ENCODE data around the gene ZFP92. TPM values are rescaled to one million over a fixed set of nuclear protein-coding genes. Genes with fewer than 3 reads are reported as not detected.
"Not testable (repeated sequence)": the region's sequence is repeated elsewhere in the genome, so short reads cannot be mapped to it uniquely, and the experiment has no call there.

The ZFP92 gene
- total and polyA plus RNA-seq, 4 experiments from 2014 or later, result 0.03 to 0.55 (median 0.31) TPM

- Mint-ChIP-seq H3K9me3 (no peaks in the 10 kb centered on the region), H3K4me1 (no peaks in the 10 kb centered on the region), H3K27ac (no peak overlapping the region), H3K36me3 (no peaks in the 10 kb centered on the region), H3K27me3 (peaks cover 0 to 2% of the 10 kb centered on the region in 2 donors), H3K4me3 (no peak overlapping the region)
- no peak for DNase-seq
- CTCF ChIA-PET (ENCODE audit: partially characterized antibody), result interaction anchor here (1.3 kb wide), 1 partner anchor 349 kb away, joined by 4 read pairs; no protein-coding TSS in a partner anchor
- Histone ChIP-seq H3K4me3 (ENCODE audit: low read length in 2 of 2) (no peak overlapping the region), H3K9me3 (ENCODE audit: control insufficient read depth in 1 of 2, low read length in 2 of 2) (no peaks in the 10 kb centered on the region), H3K27me3 (ENCODE audit: insufficient read depth, low read length) (no peaks in the 10 kb centered on the region), H3K36me3 (ENCODE audit: insufficient read depth, low read length) (no peaks in the 10 kb centered on the region), H3K27ac (ENCODE audit: low read depth, low read length) (no peak overlapping the region), H3K4me1 (ENCODE audit: insufficient read depth, low read length) (no peaks in the 10 kb centered on the region)
- intact Hi-C loops (cut with micrococcal nuclease), result no loop called here
- POLR2A ChIA-PET (ENCODE audit: partially characterized antibody), result no interaction called here
Observed at GRCh38 chrX:153380691-153381090, 30.6 kb upstream of the ZFP92 start.

GRCh38 chrX:153381684-153382532 is 29.4 kb upstream of the ZFP92 start:
- peak in 3 of 5 donors; percentile 16 to 28 (median 19) for DNase-seq
- POLR2A ChIA-PET (ENCODE audit: partially characterized antibody), result no interaction called here
- intact Hi-C loops (cut with micrococcal nuclease), result no loop called here

GRCh38 chrX:153382563-153383482 is 28.4 kb upstream of the ZFP92 start:
- Mint-ChIP-seq H3K4me1 (peaks cover 0 to 2% (median 0%) of the 10 kb centered on the region in 4 donors), H3K4me3 (no peak overlapping the region), H3K9me3 (no peaks in the 10 kb centered on the region), H3K27me3 (no peaks in the 10 kb centered on the region), H3K36me3 (no peaks in the 10 kb centered on the region), H3K27ac (no peak overlapping the region)
- Histone ChIP-seq H3K27me3 (ENCODE audit: insufficient read depth, low read length) (no peaks in the 10 kb centered on the region), H3K27ac (ENCODE audit: low read depth, low read length) (no peak overlapping the region), H3K4me1 (ENCODE audit: insufficient read depth, low read length) (no peaks in the 10 kb centered on the region), H3K9me3 (ENCODE audit: control insufficient read depth in 1 of 2, low read length in 2 of 2) (no peaks in the 10 kb centered on the region), H3K36me3 (ENCODE audit: insufficient read depth, low read length) (no peaks in the 10 kb centered on the region), H3K4me3 (ENCODE audit: low read length in 2 of 2) (no peak overlapping the region)
- intact Hi-C loops (cut with micrococcal nuclease), result no loop called here
- DNase-seq, result no peak
- ChIA-PET POLR2A (ENCODE audit: partially characterized antibody) (no interaction called here), CTCF (ENCODE audit: partially characterized antibody) (no interaction called here)

More at GRCh38 chrX:153381684-153382532, 29.4 kb upstream of the ZFP92 start:
- no peaks in the 10 kb centered on the region for H3K36me3 Mint-ChIP-seq
- H3K4me3 ChIP-seq (ENCODE audit: low read length in 2 of 2), result no peak overlapping the region
- H3K4me1 ChIP-seq (ENCODE audit: insufficient read depth, low read length), result no peaks in the 10 kb centered on the region
- H3K27me3 Mint-ChIP-seq, result no peaks in the 10 kb centered on the region
- H3K9me3 Mint-ChIP-seq, result no peaks in the 10 kb centered on the region
- no peak overlapping the region for H3K4me3 Mint-ChIP-seq
- CTCF ChIA-PET (ENCODE audit: partially characterized antibody), result no interaction called here
- H3K36me3 ChIP-seq (ENCODE audit: insufficient read depth, low read length), result no peaks in the 10 kb centered on the region
- H3K27ac ChIP-seq (ENCODE audit: low read depth, low read length), result no peak overlapping the region
- H3K4me1 Mint-ChIP-seq, result peaks cover 0 to 2% (median 0%) of the 10 kb centered on the region in 4 donors
- H3K27me3 ChIP-seq (ENCODE audit: insufficient read depth, low read length), result no peaks in the 10 kb centered on the region
- no peak overlapping the region for H3K27ac Mint-ChIP-seq
- no peaks in the 10 kb centered on the region for H3K9me3 ChIP-seq (ENCODE audit: control insufficient read depth in 1 of 2, low read length in 2 of 2)

GRCh38 chrX:153384390-153384789 is 26.9 kb upstream of the ZFP92 start:
- no peak overlapping the region for H3K4me3 Mint-ChIP-seq
- no peaks in the 10 kb centered on the region for H3K27me3 Mint-ChIP-seq
- ChIA-PET CTCF (ENCODE audit: partially characterized antibody) (no interaction called here), POLR2A (ENCODE audit: partially characterized antibody) (no interaction called here)
- no peaks in the 10 kb centered on the region for H3K27me3 ChIP-seq (ENCODE audit: insufficient read depth, low read length)
- H3K36me3 ChIP-seq (ENCODE audit: insufficient read depth, low read length), result no peaks in the 10 kb centered on the region
- DNase-seq, result no peak
- no peaks in the 10 kb centered on the region for H3K4me1 ChIP-seq (ENCODE audit: insufficient read depth, low read length)
- H3K9me3 ChIP-seq (ENCODE audit: control insufficient read depth in 1 of 2, low read length in 2 of 2), result no peaks in the 10 kb centered on the region
- H3K27ac Mint-ChIP-seq, result no peak overlapping the region
- H3K4me3 ChIP-seq (ENCODE audit: low read length in 2 of 2), result no peak overlapping the region
- H3K9me3 Mint-ChIP-seq, result no peaks in the 10 kb centered on the region
- intact Hi-C loops (cut with micrococcal nuclease), result no loop called here
- peaks cover 0 to 2% (median 0%) of the 10 kb centered on the region in 4 donors for H3K4me1 Mint-ChIP-seq
- no peaks in the 10 kb centered on the region for H3K36me3 Mint-ChIP-seq
- no peak overlapping the region for H3K27ac ChIP-seq (ENCODE audit: low read depth, low read length)

- CTCF ChIA-PET (ENCODE audit: partially characterized antibody); intact Hi-C loops (cut with micrococcal nuclease); H3K36me3 Mint-ChIP-seq; H3K27ac ChIP-seq (ENCODE audit: low read depth, low read length); H3K9me3 Mint-ChIP-seq; DNase-seq; H3K27me3 Mint-ChIP-seq; H3K4me3 ChIP-seq (ENCODE audit: low read length in 2 of 2); H3K9me3 ChIP-seq (ENCODE audit: control insufficient read depth in 1 of 2, low read length in 2 of 2); POLR2A ChIA-PET (ENCODE audit: partially characterized antibody); H3K4me1 ChIP-seq (ENCODE audit: insufficient read depth, low read length); H3K36me3 ChIP-seq (ENCODE audit: insufficient read depth, low read length); H3K27ac Mint-ChIP-seq; H3K4me3 Mint-ChIP-seq; H3K4me1 Mint-ChIP-seq; H3K27me3 ChIP-seq (ENCODE audit: insufficient read depth, low read length): not testable (repeated sequence)
Observed at GRCh38 chrX:153384973-153385372, 26.3 kb upstream of the ZFP92 start.

- Histone ChIP-seq H3K9me3 (ENCODE audit: control insufficient read depth in 1 of 2, low read length in 2 of 2) (no peaks in the 10 kb centered on the region), H3K4me3 (ENCODE audit: low read length in 2 of 2) (no peak overlapping the region), H3K4me1 (ENCODE audit: insufficient read depth, low read length) (no peaks in the 10 kb centered on the region), H3K27ac (ENCODE audit: low read depth, low read length) (no peak overlapping the region), H3K27me3 (ENCODE audit: insufficient read depth, low read length) (no peaks in the 10 kb centered on the region), H3K36me3 (ENCODE audit: insufficient read depth, low read length) (no peaks in the 10 kb centered on the region)
- ChIA-PET CTCF (ENCODE audit: partially characterized antibody) (interaction anchor here (0.9 kb wide), 1 partner anchor 353 kb away, joined by 3 read pairs; no protein-coding TSS in a partner anchor), POLR2A (ENCODE audit: partially characterized antibody) (no interaction called here)
- Mint-ChIP-seq H3K4me1 (peaks cover 0 to 2% (median 0%) of the 10 kb centered on the region in 4 donors), H3K9me3 (no peaks in the 10 kb centered on the region), H3K27me3 (no peaks in the 10 kb centered on the region), H3K4me3 (no peak overlapping the region), H3K27ac (no peak overlapping the region), H3K36me3 (no peaks in the 10 kb centered on the region)
- intact Hi-C loops (cut with micrococcal nuclease), result no loop called here
- no peak for DNase-seq
Observed at GRCh38 chrX:153386097-153386496, 25.2 kb upstream of the ZFP92 start.

- Histone ChIP-seq H3K27me3 (ENCODE audit: insufficient read depth, low read length) (no peaks in the 10 kb centered on the region), H3K9me3 (ENCODE audit: control insufficient read depth in 1 of 2, low read length in 2 of 2) (no peaks in the 10 kb centered on the region), H3K4me3 (ENCODE audit: low read length in 2 of 2) (no peak overlapping the region), H3K27ac (ENCODE audit: low read depth, low read length) (no peak overlapping the region), H3K4me1 (ENCODE audit: insufficient read depth, low read length) (no peaks in the 10 kb centered on the region), H3K36me3 (ENCODE audit: insufficient read depth, low read length) (no peaks in the 10 kb centered on the region)
- Mint-ChIP-seq H3K36me3 (no peaks in the 10 kb centered on the region), H3K4me1 (peaks cover 0 to 2% (median 0%) of the 10 kb centered on the region in 4 donors), H3K27ac (no peak overlapping the region), H3K9me3 (no peaks in the 10 kb centered on the region), H3K27me3 (no peaks in the 10 kb centered on the region), H3K4me3 (no peak overlapping the region)
- ChIA-PET POLR2A (ENCODE audit: partially characterized antibody) (no interaction called here), CTCF (ENCODE audit: partially characterized antibody) (no interaction called here)
- intact Hi-C loops (cut with micrococcal nuclease), result no loop called here
- DNase-seq, result no peak
Observed at GRCh38 chrX:153387345-153387744, 23.9 kb upstream of the ZFP92 start.

All from CD4-positive, alpha-beta memory T cell (primary cell).